ENCODE data around the gene KIAA0232.
"Not testable (repeated sequence)": the region's sequence is repeated elsewhere in the genome, so short reads cannot be mapped to it uniquely, and the experiment has no call there.

The KIAA0232 gene

DNA sequence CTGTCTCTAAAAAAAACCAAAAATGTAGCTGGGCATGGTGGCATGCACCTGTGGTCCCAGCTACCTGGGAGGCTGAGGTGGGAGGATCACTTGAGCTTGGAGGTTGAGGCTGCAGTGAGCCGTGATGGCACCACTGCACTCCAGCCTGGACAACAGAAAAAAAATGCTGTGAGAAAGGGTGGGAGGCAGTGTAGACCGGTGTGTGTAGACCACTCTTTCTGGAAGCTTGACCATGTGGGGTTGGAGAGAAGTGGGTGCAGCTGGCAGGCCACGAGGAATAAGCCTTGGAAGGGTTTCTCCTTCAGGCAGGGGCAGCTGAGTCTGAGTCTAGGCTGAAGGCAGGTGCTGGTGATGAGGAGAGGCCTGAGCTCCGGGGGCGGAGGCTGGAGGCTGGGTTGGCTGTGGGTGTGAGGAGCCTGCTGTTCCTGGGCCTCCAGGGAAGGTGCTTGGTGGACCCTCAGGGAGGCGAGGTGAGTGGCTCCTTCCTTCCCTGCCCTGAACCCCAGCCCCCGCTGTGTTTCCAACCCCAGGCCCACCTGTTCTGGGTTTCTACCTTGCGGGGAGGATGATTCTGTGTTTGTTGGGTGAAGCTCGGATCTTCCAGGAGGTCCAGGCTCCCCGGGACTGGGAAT is 117.8 kb downstream of the KIAA0232 start:
- no peak for DNase-seq (ENCODE audit: extremely low read depth in 1 of 2, low read depth in 1 of 2)

DNA sequence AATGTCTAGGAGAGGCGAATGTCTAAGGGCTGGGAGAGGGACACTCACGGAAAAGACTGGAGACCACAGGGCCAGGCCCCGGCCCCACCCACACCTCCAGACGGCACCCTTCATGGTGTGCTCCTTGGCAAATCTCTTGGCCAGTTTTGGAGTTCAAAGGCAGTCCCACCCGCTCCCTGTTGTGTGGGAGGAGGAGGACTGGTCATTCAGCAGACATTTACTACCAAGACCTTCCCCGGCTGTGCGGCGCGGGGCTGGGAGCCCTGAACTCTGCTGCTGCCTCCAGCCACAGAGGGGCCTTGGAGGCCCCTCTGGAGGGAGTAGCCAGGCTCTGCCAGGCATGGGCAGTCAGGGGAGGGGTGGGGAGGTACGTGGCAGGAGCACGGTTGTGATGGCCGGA is 118.4 kb downstream of the KIAA0232 start:
- no peak for DNase-seq (ENCODE audit: extremely low read depth in 1 of 2, low read depth in 1 of 2)

GRCh38 chr4:6901669-6902317 is 119.3 kb downstream of the KIAA0232 start:
- no peak for DNase-seq (ENCODE audit: extremely low read depth in 1 of 2, low read depth in 1 of 2)

DNA sequence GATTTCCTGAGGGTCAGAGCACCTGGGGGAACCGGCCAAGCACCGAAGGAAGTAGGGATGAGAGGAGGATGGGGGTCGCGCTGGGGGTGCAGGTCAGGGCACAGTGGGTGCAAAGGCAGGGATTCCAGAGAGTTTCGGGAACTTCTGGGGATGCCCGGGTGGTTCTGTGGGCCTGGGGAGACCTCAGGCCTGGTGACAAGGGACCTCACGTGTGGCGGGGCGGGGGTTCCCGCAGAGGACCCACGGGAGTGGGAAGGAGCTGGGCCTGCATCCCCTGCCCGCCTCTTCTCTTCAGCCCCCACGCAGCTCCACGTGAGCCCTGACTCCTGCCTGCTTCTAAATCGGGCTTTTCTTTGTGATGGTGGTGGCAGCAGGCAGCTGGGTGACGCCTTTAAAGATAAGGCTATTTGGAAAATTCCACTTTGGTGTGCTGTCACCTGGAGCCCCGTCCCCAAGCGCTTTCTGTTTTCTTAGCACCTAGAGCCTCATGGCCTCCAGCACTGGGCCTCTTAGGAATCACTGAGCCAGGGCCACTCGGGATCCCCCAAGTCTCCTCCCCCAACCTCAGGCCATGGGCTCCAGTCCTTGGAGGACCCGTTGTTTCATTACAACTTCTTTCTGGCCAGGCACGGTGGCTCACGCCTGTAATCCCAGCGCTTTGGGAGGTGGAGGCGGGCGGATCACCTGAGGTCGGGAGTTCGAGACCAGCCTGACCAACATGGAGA is 120.0 kb downstream of the KIAA0232 start:
- DNase-seq (ENCODE audit: extremely low read depth in 1 of 2, low read depth in 1 of 2) = no peak

DNA sequence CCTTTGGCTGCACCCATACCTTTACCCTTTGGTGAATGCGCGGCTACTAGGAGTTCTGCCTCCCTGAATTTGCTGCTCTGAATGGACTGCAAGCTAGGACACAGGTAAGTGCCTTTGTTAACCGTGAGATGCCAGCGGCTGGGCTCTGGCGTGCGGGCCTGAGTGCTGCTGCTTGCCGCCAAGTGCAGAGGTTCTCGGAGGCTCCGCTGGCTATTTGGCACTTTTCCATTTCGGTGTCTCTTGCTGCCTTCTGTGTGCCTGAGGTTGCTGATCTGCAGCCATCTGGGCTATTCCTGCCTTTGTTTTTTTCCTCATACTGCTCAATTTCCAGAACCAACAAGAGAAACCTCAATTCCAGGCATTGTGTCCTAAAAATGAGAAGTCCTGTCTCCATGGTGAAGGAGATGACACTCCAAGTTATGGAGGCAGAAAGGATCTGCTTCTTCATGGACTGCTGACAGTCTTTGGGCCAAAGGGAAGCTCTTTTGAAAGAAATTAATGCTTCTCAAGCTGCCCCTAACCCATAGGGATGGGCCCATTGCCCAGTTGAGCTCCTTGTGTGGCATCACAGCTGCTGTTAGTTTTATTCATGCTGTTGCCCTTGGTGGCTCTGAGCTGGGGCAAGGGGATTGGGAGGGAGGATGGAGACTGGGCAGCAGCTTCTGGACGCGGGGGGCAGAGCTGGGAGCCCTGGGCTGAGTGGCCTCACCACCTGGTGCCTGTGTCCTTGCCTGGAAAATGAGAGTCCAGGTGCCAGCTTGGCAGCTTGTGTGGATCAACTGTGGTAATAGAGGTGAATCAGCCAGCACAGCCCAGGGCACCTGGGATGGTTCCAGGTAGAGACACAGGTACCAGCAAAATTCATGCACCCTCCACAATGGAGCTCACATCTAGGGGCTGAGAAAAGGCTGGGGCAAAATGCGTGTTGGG is 123.3 kb downstream of the KIAA0232 start:
- no peak for DNase-seq (ENCODE audit: extremely low read depth in 1 of 2, low read depth in 1 of 2)

DNA sequence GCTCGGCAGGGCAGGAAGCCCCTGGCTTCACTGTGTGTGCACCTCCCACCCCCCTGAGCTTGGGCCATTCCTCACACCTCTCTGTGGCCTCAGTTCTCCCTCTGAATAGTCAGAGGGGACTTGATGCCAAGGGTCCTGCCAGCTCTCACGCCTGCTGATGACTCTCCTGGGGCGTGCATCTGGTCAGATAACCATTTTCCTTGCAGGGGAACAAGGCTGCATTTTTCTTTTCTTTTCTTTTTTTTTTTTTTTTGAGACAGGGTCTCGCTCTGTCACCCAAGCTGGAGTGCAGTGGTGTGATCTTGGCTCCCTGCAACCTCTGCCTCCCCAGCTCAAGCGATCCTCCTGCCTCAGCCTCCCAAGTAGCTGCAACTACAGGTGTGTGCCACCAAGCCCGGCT is 124.0 kb downstream of the KIAA0232 start:
- DNase-seq (ENCODE audit: extremely low read depth in 1 of 2, low read depth in 1 of 2) = not testable (repeated sequence)

- no peak for DNase-seq (ENCODE audit: extremely low read depth in 1 of 2, low read depth in 1 of 2)
Observed at GRCh38 chr4:6907658-6908191, 125.2 kb downstream of the KIAA0232 start.

DNA sequence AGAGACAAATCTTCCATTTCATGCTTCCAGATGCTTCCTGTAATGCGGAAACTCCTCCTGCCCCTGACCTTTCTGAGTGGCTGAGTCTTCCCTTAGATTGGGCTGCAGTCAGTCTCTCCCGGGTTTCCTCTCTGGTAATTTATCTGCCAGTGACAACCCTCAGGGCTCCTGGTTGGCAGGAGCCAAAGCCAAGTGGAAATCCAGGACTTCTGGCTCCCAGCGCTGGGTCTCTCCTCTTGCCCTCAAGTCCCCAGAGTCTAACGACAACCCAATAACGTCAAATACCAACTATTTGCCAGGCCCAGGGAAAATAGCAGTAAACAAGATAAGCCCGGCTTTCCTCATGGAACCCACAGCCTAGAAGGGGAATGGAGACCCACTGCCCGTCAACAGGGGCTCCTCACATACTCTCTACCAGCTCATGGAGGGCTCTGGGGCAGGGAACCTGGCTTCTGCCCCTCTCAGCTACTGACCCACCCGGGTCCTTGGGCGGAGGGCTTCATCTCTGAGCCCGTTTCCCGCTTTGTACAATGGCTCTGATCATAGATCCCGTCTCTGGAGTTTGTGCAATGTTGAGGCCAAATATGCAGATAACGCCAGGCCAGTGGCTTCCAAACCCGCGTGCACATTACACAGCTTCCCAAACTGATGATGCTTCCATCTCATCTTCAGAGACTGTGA is 126.0 kb downstream of the KIAA0232 start:
- DNase-seq (ENCODE audit: extremely low read depth in 1 of 2, low read depth in 1 of 2) = no peak

DNA sequence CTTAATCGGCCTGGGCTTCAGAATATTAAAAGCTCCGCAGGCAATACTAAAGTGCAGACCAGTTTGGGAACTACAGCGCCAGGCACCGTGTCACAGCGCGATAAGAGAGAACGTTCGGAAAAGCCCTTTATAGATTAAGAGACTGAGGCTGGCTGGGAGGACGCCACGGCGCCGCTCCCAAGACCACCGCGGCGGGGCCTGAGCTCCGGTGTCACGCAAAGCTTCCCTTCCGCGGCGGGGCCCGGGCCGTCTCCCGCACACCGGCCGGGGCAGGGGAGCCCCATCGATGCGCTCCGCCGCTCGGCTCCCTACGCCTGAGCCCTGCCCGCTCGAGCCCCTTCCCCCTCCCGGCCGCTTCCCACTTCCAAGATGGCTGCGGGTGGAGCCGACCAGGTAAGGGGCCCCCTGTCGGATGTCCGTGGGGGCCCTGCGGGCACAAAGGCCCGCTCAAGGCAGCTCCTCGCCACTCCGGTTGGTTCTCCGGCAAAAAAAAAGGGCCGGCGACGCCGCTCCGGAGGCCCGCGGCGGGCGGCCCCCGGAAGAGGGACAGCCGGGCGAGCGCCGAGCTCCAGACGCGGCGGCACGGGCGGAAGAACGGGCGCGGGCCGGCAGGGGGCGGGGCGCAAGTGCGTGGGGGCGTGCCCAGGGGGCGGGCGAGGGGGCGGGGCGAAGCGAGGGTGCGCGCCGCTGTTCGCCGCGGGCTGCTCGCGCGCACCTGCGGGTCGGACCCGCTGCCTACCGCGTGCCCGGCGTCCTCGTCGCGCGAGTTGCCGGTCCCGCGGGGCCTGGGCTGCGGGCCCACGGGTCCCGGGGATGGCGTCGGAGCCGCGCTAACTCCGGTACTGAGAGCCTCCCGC is 126.8 kb downstream of the KIAA0232 start, which contains the start of gene TBC1D14:
TBC1D14 (plus strand) TSS at position 714 of the 857 bp plus-strand sequence. CDS start 13,564 bp downstream, outside the sequence.
- peak; percentile 64 to 78 for DNase-seq (ENCODE audit: extremely low read depth in 1 of 2, low read depth in 1 of 2)

- no peak for DNase-seq (ENCODE audit: extremely low read depth in 1 of 2, low read depth in 1 of 2)
Observed at GRCh38 chr4:6909970-6910339, 127.4 kb downstream of the KIAA0232 start.

GRCh38 chr4:6910340-6910959 is 127.9 kb downstream of the KIAA0232 start:
- DNase-seq (ENCODE audit: extremely low read depth in 1 of 2, low read depth in 1 of 2) = no peak

DNA sequence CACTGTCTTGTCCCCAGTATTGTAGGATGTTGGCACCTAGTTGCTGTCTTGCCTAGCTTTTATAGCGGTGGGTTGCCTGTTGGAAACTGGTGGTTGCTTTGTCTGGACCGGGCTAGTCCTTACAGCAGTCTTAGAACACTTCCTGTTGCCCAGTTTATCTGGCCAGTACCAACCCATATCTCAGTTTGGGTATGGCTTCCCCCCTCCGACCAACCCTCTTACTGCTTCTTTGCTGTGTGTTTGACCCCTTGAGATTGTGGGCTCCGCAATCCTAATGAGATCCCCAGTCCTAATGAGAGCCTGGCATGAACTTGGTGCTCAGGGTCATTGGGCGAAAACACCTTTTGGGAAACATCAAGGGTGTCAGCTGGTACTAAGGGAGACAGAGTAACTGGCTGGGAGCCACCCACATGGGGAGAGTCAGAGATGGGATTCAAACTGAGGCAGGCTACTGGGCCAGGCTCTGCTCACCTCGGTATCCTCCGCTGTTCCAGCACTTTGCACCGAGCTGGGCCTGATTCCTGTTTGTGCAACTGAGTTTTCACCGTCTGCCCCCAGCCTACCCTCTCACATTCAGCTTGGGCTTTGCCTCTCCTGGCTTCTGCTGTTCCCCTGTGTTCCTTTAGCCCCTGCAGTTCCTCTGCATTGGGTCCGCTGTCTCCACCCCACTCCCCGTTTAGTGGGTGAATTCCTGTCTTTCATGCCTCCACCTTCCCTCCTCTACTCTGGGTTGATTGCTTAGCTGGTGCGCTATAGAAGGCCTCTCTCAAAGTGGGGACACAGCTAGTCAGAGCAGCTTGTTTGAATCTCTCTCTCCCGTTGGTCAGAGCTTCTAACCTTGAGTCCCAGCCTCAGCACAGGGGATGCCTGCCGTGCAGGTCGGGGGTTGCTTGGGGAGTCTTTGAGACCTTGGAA is 128.7 kb downstream of the KIAA0232 start:
- no peak for DNase-seq (ENCODE audit: extremely low read depth in 1 of 2, low read depth in 1 of 2)

- not testable (repeated sequence) for DNase-seq (ENCODE audit: extremely low read depth in 1 of 2, low read depth in 1 of 2)
Observed at GRCh38 chr4:6911917-6912316, 129.4 kb downstream of the KIAA0232 start.

DNA sequence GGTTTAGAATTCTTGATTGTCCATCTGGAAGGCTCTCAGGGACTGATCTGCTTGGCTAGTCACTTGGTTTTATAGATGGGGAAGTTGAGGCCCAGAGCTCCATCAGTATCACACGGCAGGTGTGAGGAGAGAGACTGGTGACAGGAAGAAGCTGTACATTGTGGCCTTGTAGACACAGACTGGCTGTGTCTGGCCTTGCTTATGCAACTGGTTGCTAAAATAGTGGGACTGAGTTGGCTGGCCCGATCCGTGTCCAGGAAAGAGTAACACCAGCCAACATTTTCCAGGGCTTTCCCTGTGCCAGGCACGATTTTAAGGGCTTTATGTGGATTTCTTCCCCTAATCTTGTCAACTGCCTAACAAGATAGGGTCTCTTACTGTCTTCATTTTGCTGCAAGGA is 129.9 kb downstream of the KIAA0232 start:
- DNase-seq (ENCODE audit: extremely low read depth in 1 of 2, low read depth in 1 of 2) = no peak

DNA sequence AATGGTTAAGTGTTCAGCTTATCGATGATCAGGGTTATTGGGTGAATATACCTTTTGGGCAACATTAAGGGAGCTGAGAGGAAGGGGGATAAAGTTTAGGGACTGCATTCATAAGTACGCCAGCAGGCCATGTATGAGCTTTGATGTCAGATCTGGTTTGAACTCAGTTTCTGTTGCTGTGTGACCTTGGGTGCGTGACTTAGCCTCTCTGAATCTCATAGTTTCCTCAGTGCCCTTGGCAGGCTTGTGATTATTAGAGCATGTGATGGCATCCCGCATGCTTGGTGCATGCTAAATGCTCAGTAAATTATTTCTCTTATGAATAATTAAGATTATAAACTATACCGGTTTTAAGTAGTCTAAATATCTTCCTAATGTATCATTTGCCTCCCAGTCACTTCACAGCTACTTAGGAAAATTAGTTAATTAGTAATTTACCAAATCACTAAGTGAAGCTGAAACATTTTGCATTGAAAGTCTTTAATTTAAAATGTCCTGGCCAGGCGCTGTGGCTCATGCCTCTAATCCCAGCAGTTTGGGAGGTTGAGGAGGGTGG is 130.9 kb downstream of the KIAA0232 start:
- DNase-seq (ENCODE audit: extremely low read depth in 1 of 2, low read depth in 1 of 2) = no peak

DNA sequence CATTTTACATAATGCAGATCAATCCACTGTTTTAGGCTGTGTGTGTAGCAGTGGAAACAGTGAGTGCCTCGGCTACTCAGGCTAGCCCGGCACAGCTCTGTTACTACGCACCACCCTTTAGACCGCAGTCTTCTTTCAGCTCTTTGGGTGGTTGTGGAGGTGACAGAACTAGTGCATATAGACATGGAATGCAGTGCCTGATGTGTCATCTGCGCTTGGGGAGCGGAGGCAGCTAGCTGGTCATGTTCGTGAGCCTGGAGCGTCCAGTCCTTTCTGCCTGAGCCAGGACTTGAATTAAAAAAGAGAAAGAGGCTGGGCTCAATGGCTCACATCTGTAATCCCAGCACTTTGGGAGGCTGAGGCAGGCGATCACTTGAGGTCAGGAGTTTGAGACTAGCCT is 131.9 kb downstream of the KIAA0232 start:
- no peak for DNase-seq (ENCODE audit: extremely low read depth in 1 of 2, low read depth in 1 of 2)
